A673 (cell line): Measurements from ENCODE around the gene ARPP19. TPM values are rescaled to one million over a fixed set of nuclear protein-coding genes. Genes with fewer than 3 reads are reported as not detected.

Experiments
- BruUV-seq: library from RNA; stranded (reverse); fragments of 400-500 nt; replicated peaks from 2 replicates; lab custom pipeline; 2021; lab: Mats Ljungman, UMichigan
- CTCF ChIA-PET: fragments of 300-600 bp; sonication (Branson Sonifier 250); formaldehyde crosslinking; loops from one replicate; lab custom pipeline; 2022; ENCODE audit warnings: antibody characterized with exemption; lab: Charles Lee
- POLR2A ChIA-PET: fragments of 300-600 bp; sonication (Branson Sonifier 250); formaldehyde crosslinking; loops from one replicate; lab custom pipeline; 2022; ENCODE audit warnings: antibody characterized with exemption; ENCODE audit not compliant: low non-redundant PET; lab: Charles Lee
- DNase-seq: peaks from one replicate; pipeline ENCODE4 v3.0.0-alpha.2; 2015; ENCODE audit warnings: low spot score
- H3K27ac ChIP-seq: fragments of 200-600 bp; sonication (generic); 2 replicates; pipeline ENCODE4 v1.5.1; 2016; ENCODE audit warnings: mixed run types, low read depth, mild to moderate bottlenecking, mixed read lengths, antibody characterized with exemption, low read length; ENCODE audit not compliant: poor library complexity, severe bottlenecking
- H3K27me3 ChIP-seq: fragments of 200-600 bp; sonication (generic); replicated peaks from 2 replicates; pipeline ENCODE4 v1.6.1; 2017; ENCODE audit warnings: mixed run types, low read depth, mild to moderate bottlenecking, mixed read lengths, antibody characterized with exemption, low read length; ENCODE audit not compliant: insufficient read depth, poor library complexity
- H3K36me3 ChIP-seq: fragments of 200-600 bp; sonication (generic); 2 replicates; pipeline ENCODE4 v1.6.1; 2016; ENCODE audit warnings: mixed run types, mild to moderate bottlenecking, mixed read lengths, antibody characterized with exemption, low read length; ENCODE audit not compliant: insufficient read depth, poor library complexity, severe bottlenecking
- H3K4me1 ChIP-seq: fragments of 200-600 bp; sonication (generic); 2 replicates; pipeline ENCODE4 v1.6.1; 2017; ENCODE audit warnings: mixed run types, mild to moderate bottlenecking, mixed read lengths, antibody characterized with exemption, low read length; ENCODE audit not compliant: insufficient read depth, poor library complexity, severe bottlenecking
- H3K4me3 ChIP-seq: fragments of 200-600 bp; sonication (generic); 2 replicates; pipeline ENCODE4 v1.5.1; 2016; ENCODE audit warnings: low read depth, mixed run types, mild to moderate bottlenecking, mixed read lengths, low read length; ENCODE audit not compliant: poor library complexity, severe bottlenecking
- H3K9me3 ChIP-seq: fragments of 200-600 bp; sonication (generic); 2 replicates; pipeline ENCODE4 v1.6.1; 2016; ENCODE audit warnings: mixed run types, low read depth, mild to moderate bottlenecking, mixed read lengths, antibody characterized with exemption, low read length; ENCODE audit not compliant: poor library complexity, severe bottlenecking
- EZH2 ChIP-seq: fragments of 200-600 bp; sonication (generic); IDR thresholded peaks from 2 replicates; pipeline ENCODE4 v1.6.1; 2017; ENCODE audit warnings: borderline replicate concordance, low read depth, mild to moderate bottlenecking, mixed read lengths, antibody characterized with exemption, low read length; ENCODE audit not compliant: poor library complexity, severe bottlenecking
- intact Hi-C: fragments of 100-400 bp; cut with micrococcal nuclease; formaldehyde crosslinking; loops from one replicate; pipeline ENCODE4 v1.10.0; 2022; ENCODE audit not compliant: unreplicated experiment
- total RNA-seq: library from RNA; stranded (reverse); gene quantifications from 2 replicates; pipeline ENCODE4 v1.2.3, GENCODE V29; 2021
- TF ChIP-seq, protein P1 (sequence below): fragments of 300-800, 200-600 bp; sonication (generic); conservative IDR thresholded peaks from 2 replicates; pipeline ENCODE4 v1.5.1; 2017; ENCODE audit warnings: low read depth, mild to moderate bottlenecking, antibody characterized with exemption, low read length, moderate library complexity, mixed read lengths

The ARPP19 gene
- total RNA-seq, 1 experiment from 2014 or later, result 186 TPM

DNA sequence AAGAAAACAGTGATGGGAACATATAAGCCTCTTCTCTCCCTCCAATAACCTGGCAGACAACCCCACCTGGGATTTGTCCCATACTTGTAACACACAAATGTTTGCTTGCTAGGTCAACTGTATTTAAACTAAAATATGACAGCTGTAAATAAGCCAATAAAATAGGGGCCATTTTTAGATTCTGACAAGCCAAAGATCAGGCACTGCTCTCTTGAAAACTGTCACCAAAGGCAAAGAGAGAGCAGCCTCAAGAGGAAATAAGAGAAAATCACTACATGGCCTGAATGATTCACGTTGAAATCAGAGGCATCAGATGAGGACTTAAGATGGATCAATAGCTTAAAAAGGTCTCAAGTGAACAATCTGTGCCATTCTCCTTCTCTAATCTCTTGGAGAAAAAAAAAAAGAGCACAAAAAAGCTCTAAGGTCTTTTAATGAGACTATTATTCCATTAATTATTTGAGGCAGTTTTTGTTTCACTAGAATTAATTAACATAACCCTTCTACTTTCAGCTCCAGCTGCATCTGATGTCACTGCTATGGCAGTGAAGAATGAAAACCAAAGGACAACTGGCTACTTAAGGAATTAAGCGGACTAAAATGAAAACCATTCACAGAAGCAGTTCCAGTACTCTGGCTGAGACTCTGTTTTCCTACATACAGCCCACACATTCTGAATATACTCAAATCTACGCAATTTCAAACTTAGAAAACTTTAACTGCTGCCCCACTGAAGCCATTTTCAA is 59.2 kb downstream of the ARPP19 start:
- H3K36me3 ChIP-seq, result no peaks in the 10 kb centered on the region
- no peak overlapping the region for H3K4me3 ChIP-seq
- peaks cover 8% of the 10 kb centered on the region for H3K4me1 ChIP-seq
- H3K27me3 ChIP-seq, result no peaks in the 10 kb centered on the region
- TF ChIP-seq, protein P1, sequence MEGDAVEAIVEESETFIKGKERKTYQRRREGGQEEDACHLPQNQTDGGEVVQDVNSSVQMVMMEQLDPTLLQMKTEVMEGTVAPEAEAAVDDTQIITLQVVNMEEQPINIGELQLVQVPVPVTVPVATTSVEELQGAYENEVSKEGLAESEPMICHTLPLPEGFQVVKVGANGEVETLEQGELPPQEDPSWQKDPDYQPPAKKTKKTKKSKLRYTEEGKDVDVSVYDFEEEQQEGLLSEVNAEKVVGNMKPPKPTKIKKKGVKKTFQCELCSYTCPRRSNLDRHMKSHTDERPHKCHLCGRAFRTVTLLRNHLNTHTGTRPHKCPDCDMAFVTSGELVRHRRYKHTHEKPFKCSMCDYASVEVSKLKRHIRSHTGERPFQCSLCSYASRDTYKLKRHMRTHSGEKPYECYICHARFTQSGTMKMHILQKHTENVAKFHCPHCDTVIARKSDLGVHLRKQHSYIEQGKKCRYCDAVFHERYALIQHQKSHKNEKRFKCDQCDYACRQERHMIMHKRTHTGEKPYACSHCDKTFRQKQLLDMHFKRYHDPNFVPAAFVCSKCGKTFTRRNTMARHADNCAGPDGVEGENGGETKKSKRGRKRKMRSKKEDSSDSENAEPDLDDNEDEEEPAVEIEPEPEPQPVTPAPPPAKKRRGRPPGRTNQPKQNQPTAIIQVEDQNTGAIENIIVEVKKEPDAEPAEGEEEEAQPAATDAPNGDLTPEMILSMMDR, result no peak
- no peak for TF ChIP-seq EZH2
- DNase-seq, result no peak
- H3K9me3 ChIP-seq, result no peaks in the 10 kb centered on the region
- no TSS peak for BruUV-seq
- POLR2A ChIA-PET, result no interaction called here
- intact Hi-C loops, result no loop called here
- CTCF ChIA-PET, result no interaction called here
- H3K27ac ChIP-seq, result no peak overlapping the region

DNA sequence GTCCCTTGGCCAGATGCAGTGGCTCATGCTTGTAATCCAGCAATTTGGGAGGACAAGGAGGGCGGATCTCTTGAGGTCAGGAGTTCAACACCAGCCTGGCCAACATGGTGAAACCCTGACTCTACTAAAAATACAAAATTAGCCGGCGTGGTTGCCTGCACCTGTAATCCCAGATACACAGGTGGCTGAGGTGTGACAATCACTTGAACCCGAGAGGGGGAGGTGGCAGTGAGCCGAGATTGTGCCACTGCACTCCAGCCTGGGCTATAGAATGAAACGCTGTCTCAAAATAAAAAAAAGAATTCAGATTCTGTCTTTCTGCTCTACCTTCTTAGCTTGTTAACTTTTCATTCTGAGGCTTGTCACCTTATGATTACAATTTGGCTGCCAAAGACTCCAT is 62.3 kb downstream of the ARPP19 start:
- no peaks in the 10 kb centered on the region for H3K36me3 ChIP-seq
- peaks cover 8% of the 10 kb centered on the region for H3K4me1 ChIP-seq
- BruUV-seq, result no TSS peak
- intact Hi-C loops, result no loop called here
- no peak overlapping the region for H3K4me3 ChIP-seq
- H3K27me3 ChIP-seq, result no peaks in the 10 kb centered on the region
- H3K9me3 ChIP-seq, result no peaks in the 10 kb centered on the region
- ChIA-PET POLR2A (no interaction called here), CTCF (no interaction called here)
- no peak for TF ChIP-seq EZH2
- no peak for DNase-seq
- no peak overlapping the region for H3K27ac ChIP-seq

DNA sequence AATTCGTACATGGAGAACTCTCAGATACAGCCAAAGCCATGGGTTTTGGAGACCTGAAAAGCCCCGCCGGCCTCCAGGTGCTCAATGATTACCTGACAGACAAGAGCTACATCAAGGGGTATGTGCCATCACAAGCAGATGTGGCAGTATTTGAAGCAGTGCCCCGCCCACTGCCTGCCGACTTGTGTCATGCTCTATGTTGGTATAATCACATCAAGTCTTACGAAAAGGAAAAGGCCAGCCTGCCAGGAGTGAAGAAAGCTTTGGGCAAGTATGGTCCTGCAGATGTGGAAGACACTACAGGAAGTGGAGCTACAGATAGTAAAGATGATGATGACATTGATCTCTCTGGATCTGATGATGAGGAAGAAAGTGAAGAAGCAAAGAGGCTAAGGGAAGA is 63.7 kb downstream of the ARPP19 start:
- no peak for TF ChIP-seq EZH2
- TF ChIP-seq, protein P1, result no peak
- ChIA-PET CTCF (no interaction called here), POLR2A (no interaction called here)
- Histone ChIP-seq H3K27me3 (no peaks in the 10 kb centered on the region), H3K4me1 (no peaks in the 10 kb centered on the region), H3K4me3 (no peak overlapping the region), H3K27ac (no peak overlapping the region), H3K36me3 (no peaks in the 10 kb centered on the region), H3K9me3 (no peaks in the 10 kb centered on the region)
- no peak for DNase-seq
- no TSS peak for BruUV-seq
- intact Hi-C loops, result no loop called here
